Measurements from ENCODE around the gene FIGNL2.
A peak's percentile ranks its signal among the peaks of the same experiment; 100 is the strongest.
"Not testable (repeated sequence)": the region's sequence is repeated elsewhere in the genome, so short reads cannot be mapped to it uniquely, and the experiment has no call there.

The FIGNL2 gene

GRCh38 chr12:51814311-51815088 lies 34.0 kb downstream of the FIGNL2 start:
- DNase-seq: peak; percentile 85

GRCh38 chr12:51813931-51814310 lies 34.6 kb downstream of the FIGNL2 start:
- peak; percentile 50 for DNase-seq

- DNase-seq: no peak
Observed at GRCh38 chr12:51812871-51813270, 35.6 kb downstream of the FIGNL2 start.

GRCh38 chr12:51811203-51812202 lies 37.0 kb downstream of the FIGNL2 start:
- DNase-seq: no peak

- no peak for DNase-seq
Observed at GRCh38 chr12:51809193-51809592, 39.3 kb downstream of the FIGNL2 start.

GRCh38 chr12:51806896-51807295 lies 41.6 kb downstream of the FIGNL2 start:
- DNase-seq: no peak

GRCh38 chr12:51801027-51801426 lies 47.5 kb downstream of the FIGNL2 start:
- no peak for DNase-seq

GRCh38 chr12:51798501-51798900 lies 50.0 kb downstream of the FIGNL2 start:
- DNase-seq: no peak

- DNase-seq: not testable (repeated sequence)
Observed at GRCh38 chr12:51798051-51798450, 50.5 kb downstream of the FIGNL2 start.

- no peak for DNase-seq
Observed at GRCh38 chr12:51797301-51797700, 51.2 kb downstream of the FIGNL2 start.

- DNase-seq: no peak
Observed at GRCh38 chr12:51793201-51793600, 55.3 kb downstream of the FIGNL2 start.

- no peak for DNase-seq
Observed at GRCh38 chr12:51792417-51792816, 56.1 kb downstream of the FIGNL2 start.

- DNase-seq: no peak
Observed at GRCh38 chr12:51788876-51789275, 59.6 kb downstream of the FIGNL2 start.

- DNase-seq: no peak
Observed at GRCh38 chr12:51785906-51786305, 62.6 kb downstream of the FIGNL2 start.

GRCh38 chr12:51784688-51785087 lies 63.8 kb downstream of the FIGNL2 start:
- DNase-seq: no peak

- no peak for DNase-seq
Observed at GRCh38 chr12:51779876-51780275, 68.6 kb downstream of the FIGNL2 start.

GRCh38 chr12:51777973-51778372 lies 70.5 kb downstream of the FIGNL2 start:
- no peak for DNase-seq

- DNase-seq: no peak
Observed at GRCh38 chr12:51777457-51777856, 71.1 kb downstream of the FIGNL2 start.

- no peak for DNase-seq
Observed at GRCh38 chr12:51774933-51775332, 73.6 kb downstream of the FIGNL2 start.

- DNase-seq: no peak
Observed at GRCh38 chr12:51773145-51773869, 75.2 kb downstream of the FIGNL2 start.

GRCh38 chr12:51771008-51771407 lies 77.5 kb downstream of the FIGNL2 start:
- DNase-seq: no peak

All from left hindlimb (tissue), 1 donor.